ENCODE results near the gene AMH. TPM values are rescaled to one million over a fixed set of nuclear protein-coding genes. Genes with fewer than 3 reads are reported as not detected.
A peak's percentile ranks its signal among the peaks of the same experiment; 100 is the strongest.

Gene AMH
- total and polyA plus RNA-seq, 2 of the 13 experiments (the other 11 are each of a cell fraction or from before 2014, with no cell fraction given): 0.03 to 0.18 TPM

- TF ChIP-seq ZBTB4 (CRISPR knock-in tag; IDR thresholded peaks at IDR 0.05; ENCODE audit: borderline replicate concordance) (no peak), ETV6 (CRISPR knock-in tag; conservative IDR thresholded peaks at IDR 0.05) (no peak), ZBTB7B (CRISPR knock-in tag; IDR thresholded peaks at IDR 0.05) (peak; percentile 20; the same call in 1 of the 2 replicates), NPAS2 (CRISPR knock-in tag; IDR thresholded peaks at IDR 0.05; ENCODE audit: borderline replicate concordance) (no peak), IKZF4 (CRISPR knock-in tag; IDR thresholded peaks at IDR 0.05; ENCODE audit: borderline replicate concordance, low read depth, not compliant biosample characterization) (no peak), CHCHD3 (CRISPR knock-in tag; IDR thresholded peaks at IDR 0.05) (no peak), ZNF576 (CRISPR knock-in tag; IDR thresholded peaks at IDR 0.05) (no peak), ZNF318 (CRISPR knock-in tag; IDR thresholded peaks at IDR 0.05) (no peak), FOSL2 (CRISPR knock-in tag; IDR thresholded peaks at IDR 0.05) (no peak), RBM39 (IDR thresholded peaks at IDR 0.05; ENCODE audit: low read depth, low read length, poor library complexity, severe bottlenecking) (no peak), TOPORS (CRISPR knock-in tag; IDR thresholded peaks at IDR 0.05) (no peak), ZNF274 (CRISPR knock-in tag; IDR thresholded peaks at IDR 0.05) (no peak), ZNF816 (CRISPR knock-in tag; IDR thresholded peaks at IDR 0.05; ENCODE audit: borderline replicate concordance) (no peak), MIER3 (CRISPR knock-in tag; IDR thresholded peaks at IDR 0.05; ENCODE audit: borderline replicate concordance) (no peak), ZSCAN20 (CRISPR knock-in tag; IDR thresholded peaks at IDR 0.05; ENCODE audit: borderline replicate concordance) (peak; percentile 55), ZNF414 (CRISPR knock-in tag; IDR thresholded peaks at IDR 0.05) (0 out of 2 replicates have a peak, but pooled peaks have one; percentile 18)
Measured at GRCh38 chr19:2270423-2271233, 21.5 kb downstream of the AMH start (continued).

Data from HepG2 (cell line).